T-cell (primary cell): Measurements from ENCODE around the gene CUL2. TPM values are rescaled to one million over a fixed set of nuclear protein-coding genes. Genes with fewer than 3 reads are reported as not detected.

ENCODE experiments used
- ATAC-seq, 4 experiments: fragments of 200-7000 bp in 3 of 4; fragments of 150-1000 bp in 1 of 4; cut with Tn5 transposase; replicated peaks in 1 of 4; 1 replicate in 3 of 4; 2 replicates in 1 of 4; pipeline ENCODE4 v1.10.0; 2021; ENCODE audit warnings: moderate library complexity in 3 of 4, mild to moderate bottlenecking in 2 of 4, moderate number of reproducible peaks in 1 of 4
- CTCF ChIA-PET, 2 donors: fragments of 300-600 bp; sonication (Branson Sonifier 250); formaldehyde crosslinking; loops; one replicate each; lab custom pipeline; 2022; ENCODE audit warnings: antibody characterized with exemption in 2 of 2; lab: Charles Lee
- POLR2A ChIA-PET, 2 donors: fragments of 300-600 bp; sonication (Branson Sonifier 250); formaldehyde crosslinking; loops; one replicate each; lab custom pipeline; 2022; ENCODE audit warnings: antibody characterized with exemption in 2 of 2; lab: Charles Lee
- DNase-seq, 35 experiments: peaks; one replicate each; pipeline versions ENCODE4 v3.0.0 to v3.0.0-alpha.2; 2013 to 2023
- H3K27ac ChIP-seq: one replicate; pipeline ENCODE4 v1.5.1; 2013; ENCODE audit warnings: low read length
- H3K27me3 ChIP-seq, 2 experiments: replicated peaks in 1 of 2; 1 replicate in 1 of 2; 2 replicates in 1 of 2; pipeline versions ENCODE4 v1.6.1 to v1.7.0; 2013; ENCODE audit warnings: low read length in 1 of 2, mixed read lengths in 1 of 2; ENCODE audit not compliant: control insufficient read depth in 2 of 2, insufficient read depth in 2 of 2; ENCODE audit errors: extremely low read depth in 1 of 2
- H3K36me3 ChIP-seq, 2 donors: 1 replicate in 1 of 2; 2 replicates in 1 of 2; pipeline versions ENCODE4 v1.6.1 to v1.7.0; 2013; ENCODE audit warnings: low read length in 1 of 2; ENCODE audit not compliant: control insufficient read depth in 2 of 2, insufficient read depth in 1 of 2; ENCODE audit errors: extremely low read depth in 1 of 2
- H3K4me1 ChIP-seq, 2 experiments: 1 replicate in 1 of 2; 2 replicates in 1 of 2; pipeline versions ENCODE4 v1.6.1 to v1.7.0; 2013; ENCODE audit warnings: low read length in 2 of 2, mixed read lengths in 1 of 2; ENCODE audit not compliant: insufficient read depth in 2 of 2, control insufficient read depth in 1 of 2; ENCODE audit errors: extremely low read depth in 1 of 2
- H3K4me3 ChIP-seq, 2 donors: 1 replicate in 1 of 2; 2 replicates in 1 of 2; pipeline versions ENCODE4 v1.5.1 to v1.7.0; 2013; ENCODE audit warnings: mild to moderate bottlenecking in 2 of 2, low read length in 1 of 2, moderate library complexity in 1 of 2; ENCODE audit not compliant: control insufficient read depth in 1 of 2; ENCODE audit errors: extremely low read depth in 1 of 2
- H3K9me3 ChIP-seq: 2 replicates; pipeline ENCODE4 v1.7.0; 2013
- H3K27ac Mint-ChIP-seq, 2 donors: one replicate each; pipeline ENCODE4 v1.8.0; 2020 to 2021; ENCODE audit warnings: mild to moderate bottlenecking in 2 of 2, mixed read lengths in 2 of 2
- H3K27me3 Mint-ChIP-seq, 2 donors: one replicate each; pipeline ENCODE4 v1.8.0; 2021 to 2022; ENCODE audit warnings: mixed read lengths in 2 of 2
- H3K36me3 Mint-ChIP-seq: one replicate; pipeline ENCODE4 v1.8.0; 2021; ENCODE audit warnings: mixed read lengths
- H3K4me1 Mint-ChIP-seq, 3 donors: one replicate each; pipeline ENCODE4 v1.8.0; 2020 to 2022; ENCODE audit warnings: mixed read lengths in 3 of 3, mild to moderate bottlenecking in 1 of 3
- H3K4me3 Mint-ChIP-seq, 3 donors: one replicate each; pipeline ENCODE4 v1.8.0; 2020 to 2022; ENCODE audit warnings: mild to moderate bottlenecking in 3 of 3, mixed read lengths in 3 of 3, moderate library complexity in 3 of 3
- H3K9me3 Mint-ChIP-seq, 3 donors: one replicate each; pipeline ENCODE4 v1.8.0; 2020 to 2022; ENCODE audit warnings: mixed read lengths in 3 of 3
- WGBS: methylation state at CpG from one replicate; pipeline ENCODE4 v1.1.5; 2013; ENCODE audit warnings: missing lambda C conversion rate; ENCODE audit not compliant: insufficient coverage; 5-methylcytosine and 5-hydroxymethylcytosine counted together
- total RNA-seq, 35 experiments: library from RNA in 6 of 35; stranded (reverse) in 6 of 35; fragments of 120-200 nt in 1 of 35; gene quantifications; one replicate each; pipeline versions ENCODE4 v1.2.1 to v1.2.4 and lab custom pipeline; 2013 to 2026

Gene CUL2
- total RNA-seq, 5 donors from 2014 or later (not counting 1 experiment from before 2014, with no cell fraction given): 29.5 to 35.6 (median 31.2) TPM

DNA sequence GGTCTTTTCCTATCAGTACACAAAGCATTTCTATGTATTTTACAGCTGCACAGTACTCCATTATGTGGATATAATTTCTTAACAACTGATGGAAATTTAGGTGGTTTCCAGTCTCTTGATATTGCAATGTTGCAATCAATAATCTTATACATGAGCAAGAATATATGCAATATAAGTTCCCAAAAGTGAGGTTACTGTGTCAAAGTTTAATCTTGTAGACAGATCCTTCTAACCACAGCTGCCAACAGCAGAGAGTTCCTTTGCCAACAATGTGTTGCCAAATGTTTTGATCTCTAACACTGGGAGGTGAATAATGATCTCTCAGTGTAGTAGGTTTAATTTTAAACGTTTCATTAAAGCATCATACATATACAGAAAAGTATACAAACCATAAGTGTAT, 54.5 kb downstream of the CUL2 start:
- Histone ChIP-seq H3K9me3 (no peaks in the 10 kb centered on the region), H3K4me3 (no peak overlapping the region), H3K36me3 (peaks cover 0 to 51% of the 10 kb centered on the region in 2 donors), H3K27ac (no peak overlapping the region), H3K4me1 (no peaks in the 10 kb centered on the region), H3K27me3 (no peaks in the 10 kb centered on the region)
- peak overlapping the region in 1 of 2 donors; percentile 9 for H3K27ac Mint-ChIP-seq
- ATAC-seq (no peak), DNase-seq (no peak)
- no peaks in the 10 kb centered on the region for H3K9me3 Mint-ChIP-seq
- no peaks in the 10 kb centered on the region for H3K27me3 Mint-ChIP-seq
- H3K36me3 Mint-ChIP-seq: peaks cover 44% of the 10 kb centered on the region
- POLR2A ChIA-PET: no interaction called here
- CTCF ChIA-PET: interaction anchor here (0.6 kb wide), 2 partner anchors 13 to 90 kb away, joined by 5 to 6 read pairs; no protein-coding TSS in a partner anchor
- H3K4me3 Mint-ChIP-seq: no peak overlapping the region
- WGBS: no CpG with 5 or more reads among the region's 1 CpG
- H3K4me1 Mint-ChIP-seq: peaks cover 0 to 14% (median 5%) of the 10 kb centered on the region in 3 donors

DNA sequence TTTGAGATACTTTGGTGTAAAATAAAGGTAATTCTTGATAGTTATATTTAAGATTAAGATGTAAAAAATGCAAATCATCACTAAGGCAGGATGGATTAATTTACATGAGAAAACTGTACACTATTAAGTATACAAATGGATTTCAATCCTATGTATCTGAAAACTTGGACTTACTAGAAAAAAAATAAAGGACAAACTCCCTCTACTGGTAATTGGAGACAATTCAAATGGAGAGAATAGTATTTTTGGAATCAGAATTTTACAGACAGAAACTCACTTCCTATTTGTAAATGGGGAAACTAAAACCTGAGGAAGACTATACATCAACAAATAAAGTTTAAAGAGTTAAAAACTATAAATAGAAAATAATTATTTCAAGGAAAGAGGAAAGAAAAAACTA, 62.6 kb downstream of the CUL2 start:
- Mint-ChIP-seq H3K27ac (no peak overlapping the region), H3K9me3 (no peaks in the 10 kb centered on the region), H3K36me3 (peaks cover 31% of the 10 kb centered on the region), H3K4me3 (no peak overlapping the region), H3K4me1 (no peaks in the 10 kb centered on the region), H3K27me3 (no peaks in the 10 kb centered on the region)
- CTCF ChIA-PET: interaction anchor here (0.6 to 2.5 kb wide), 4 partner anchors 9 to 33 kb away, joined by 3 to 7 read pairs (median 4); no protein-coding TSS in a partner anchor
- ATAC-seq: no peak
- Histone ChIP-seq H3K4me3 (no peak overlapping the region), H3K9me3 (no peaks in the 10 kb centered on the region), H3K36me3 (peaks cover 13 to 39% of the 10 kb centered on the region in 2 donors), H3K27me3 (no peaks in the 10 kb centered on the region), H3K4me1 (no peaks in the 10 kb centered on the region), H3K27ac (no peak overlapping the region)
- no peak for DNase-seq
- POLR2A ChIA-PET: interaction anchor here in 1 of 2 donors (0.5 kb wide), 1 partner anchor 9 kb away, joined by 4 read pairs; no protein-coding TSS in a partner anchor

DNA sequence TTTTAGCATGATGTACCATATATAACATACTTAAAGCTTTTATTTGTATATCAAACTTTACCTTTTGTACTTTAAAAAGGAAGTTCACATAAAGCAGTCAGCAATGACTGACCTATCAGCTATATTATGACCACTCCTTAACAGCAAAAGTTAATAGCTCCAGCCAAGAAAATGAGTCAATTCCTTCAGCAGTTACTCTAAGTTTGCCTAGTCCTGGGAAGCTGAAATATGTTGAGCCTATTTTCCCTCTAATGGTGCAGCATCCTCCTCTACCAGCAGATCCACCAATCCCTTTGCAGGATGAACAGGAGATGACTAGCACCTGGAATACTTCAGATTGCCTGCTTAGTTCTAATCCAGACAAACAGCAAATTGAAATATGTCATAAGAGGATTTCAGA, 64.2 kb downstream of the CUL2 start:
- H3K36me3 ChIP-seq: peaks cover 13 to 37% of the 10 kb centered on the region in 2 donors
- ATAC-seq (no peak), DNase-seq (no peak)
- no peak overlapping the region for H3K4me3 ChIP-seq
- Mint-ChIP-seq H3K36me3 (peaks cover 34% of the 10 kb centered on the region), H3K4me3 (no peak overlapping the region), H3K27ac (peak overlapping the region; percentile 1 to 22), H3K4me1 (no peaks in the 10 kb centered on the region), H3K27me3 (no peaks in the 10 kb centered on the region), H3K9me3 (no peaks in the 10 kb centered on the region)
- ChIA-PET POLR2A (no interaction called here), CTCF (interaction anchor here (0.9 to 2.5 kb wide), 3 partner anchors 30 to 31 kb away, joined by 3 to 7 read pairs (median 5); no protein-coding TSS in a partner anchor)
- no peaks in the 10 kb centered on the region for H3K27me3 ChIP-seq
- H3K27ac ChIP-seq: no peak overlapping the region
- H3K9me3 ChIP-seq: no peaks in the 10 kb centered on the region
- H3K4me1 ChIP-seq: no peaks in the 10 kb centered on the region

DNA sequence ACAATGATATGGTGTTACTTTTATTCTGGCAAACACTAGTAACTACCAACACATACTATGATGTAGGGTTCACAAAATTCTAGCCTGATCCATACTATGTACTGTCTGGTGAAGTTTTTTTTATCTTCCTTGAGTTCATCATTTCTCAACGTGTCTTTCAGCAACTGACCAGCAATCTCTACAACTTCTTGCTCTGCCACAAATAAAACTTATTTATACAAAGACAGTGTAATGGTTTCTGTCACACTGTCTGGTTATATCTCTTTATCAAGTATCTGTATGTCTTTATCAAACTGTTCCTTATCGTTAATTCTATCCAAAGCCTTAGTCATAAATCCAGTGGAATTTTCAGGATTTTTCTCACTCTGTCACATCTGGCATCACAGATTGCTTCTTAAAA, 69.7 kb downstream of the CUL2 start:
- no peak overlapping the region for H3K4me3 Mint-ChIP-seq
- Histone ChIP-seq H3K9me3 (no peaks in the 10 kb centered on the region), H3K4me3 (no peak overlapping the region), H3K4me1 (no peaks in the 10 kb centered on the region), H3K27me3 (no peaks in the 10 kb centered on the region), H3K36me3 (peaks cover 4 to 29% of the 10 kb centered on the region in 2 donors), H3K27ac (no peak overlapping the region)
- ATAC-seq (no peak), DNase-seq (no peak)
- WGBS: 86% methylated on average over 1 of the region's 2 CpGs
- ChIA-PET POLR2A (no interaction called here), CTCF (interaction anchor here in 1 of 2 donors (0.6 kb wide), 1 partner anchor 66 kb away, joined by 5 read pairs; no protein-coding TSS in a partner anchor)
- H3K9me3 Mint-ChIP-seq: no peaks in the 10 kb centered on the region
- peaks cover 38% of the 10 kb centered on the region for H3K36me3 Mint-ChIP-seq
- no peaks in the 10 kb centered on the region for H3K27me3 Mint-ChIP-seq
- peak overlapping the region in 1 of 2 donors; percentile 48 for H3K27ac Mint-ChIP-seq
- H3K4me1 Mint-ChIP-seq: peaks cover 0 to 10% (median 8%) of the 10 kb centered on the region in 3 donors

DNA sequence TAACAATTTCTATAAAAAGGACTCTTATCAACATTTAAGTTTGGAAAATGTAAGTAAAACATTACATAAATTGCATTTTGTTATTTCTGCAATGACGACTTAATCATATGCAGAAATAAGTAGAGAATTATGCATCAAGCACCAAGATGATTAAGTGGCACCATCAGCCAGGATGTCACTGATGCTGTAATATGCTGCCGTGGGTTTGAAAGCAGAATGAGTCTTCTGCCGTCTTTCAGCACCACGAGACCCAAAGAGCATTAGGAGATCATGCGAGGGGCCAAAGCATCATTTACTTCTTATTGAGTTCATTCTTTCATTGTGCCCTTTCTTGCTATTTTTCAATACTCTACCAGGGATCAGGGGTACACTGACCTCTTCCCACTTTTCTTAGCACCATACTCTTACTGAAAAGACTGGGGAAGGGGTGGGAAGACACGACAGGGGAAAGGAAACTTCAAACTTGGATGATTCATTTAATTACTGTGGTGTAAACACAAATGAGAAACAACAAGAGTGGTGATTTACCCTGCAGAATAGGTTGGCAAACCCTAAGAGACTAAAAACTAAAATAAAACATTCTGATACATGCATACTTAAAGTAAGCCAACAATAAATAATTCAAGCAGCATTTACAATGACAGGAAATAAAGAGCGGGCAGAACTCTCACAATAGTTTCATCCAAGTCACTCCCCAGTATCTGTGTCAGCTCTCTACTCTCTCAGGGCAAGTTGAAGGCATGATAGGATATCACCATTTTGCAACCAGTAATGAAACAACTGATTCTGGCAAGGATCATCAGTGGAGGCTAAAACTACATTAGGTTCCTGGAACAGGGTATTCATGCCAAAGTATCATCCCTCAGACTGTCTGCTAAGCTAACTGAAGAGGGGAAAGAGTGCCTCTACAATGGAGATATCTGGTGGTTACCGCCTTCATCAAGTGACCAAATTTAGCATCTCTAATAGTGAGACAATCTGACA, 70.8 kb downstream of the CUL2 start:
- ChIA-PET CTCF (interaction anchor here (0.6 to 1.5 kb wide), 4 partner anchors 8 to 728 kb away, joined by 3 to 11 read pairs (median 4); no protein-coding TSS in a partner anchor), POLR2A (interaction anchor here in 1 of 2 donors (0.6 kb wide), 1 partner anchor 8 kb away, joined by 4 read pairs; no protein-coding TSS in a partner anchor)
- Histone ChIP-seq H3K36me3 (peaks cover 11 to 32% of the 10 kb centered on the region in 2 donors), H3K9me3 (no peaks in the 10 kb centered on the region), H3K4me1 (no peaks in the 10 kb centered on the region), H3K27ac (no peak overlapping the region), H3K27me3 (no peaks in the 10 kb centered on the region), H3K4me3 (no peak overlapping the region)
- ATAC-seq: no peak
- Mint-ChIP-seq H3K36me3 (peaks cover 35% of the 10 kb centered on the region), H3K27ac (peak overlapping the region; percentile 12 to 66), H3K27me3 (no peaks in the 10 kb centered on the region), H3K4me1 (peaks cover 0 to 10% (median 8%) of the 10 kb centered on the region in 3 donors), H3K9me3 (no peaks in the 10 kb centered on the region), H3K4me3 (no peak overlapping the region)
- WGBS: 62% methylated on average over 4 of the region's 8 CpGs
- DNase-seq: no peak

DNA sequence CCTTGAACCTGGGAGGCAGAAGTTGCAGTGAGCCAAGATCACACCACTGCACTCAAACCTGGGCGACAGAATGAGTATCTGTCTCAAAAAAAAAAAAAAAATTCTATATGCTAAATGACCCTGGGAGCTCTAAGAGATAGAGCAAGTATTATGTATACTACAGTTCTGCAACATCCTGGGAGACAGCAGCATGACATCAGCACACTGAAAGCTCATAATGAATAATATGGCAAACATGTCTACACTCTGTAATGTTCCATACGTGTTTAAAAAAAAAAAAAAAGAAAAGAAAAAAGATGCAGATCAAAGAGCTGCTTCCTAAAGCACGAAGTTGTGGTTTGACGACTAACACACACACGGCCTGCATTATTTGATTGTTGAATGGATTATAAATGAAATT, 72.5 kb downstream of the CUL2 start:
- H3K27me3 ChIP-seq: no peaks in the 10 kb centered on the region
- whole genome bisulfite sequencing: 44% methylated on average over 3 of the region's 5 CpGs
- peaks cover 6 to 32% of the 10 kb centered on the region in 2 donors for H3K36me3 ChIP-seq
- H3K4me3 ChIP-seq: no peak overlapping the region
- H3K27ac Mint-ChIP-seq: no peak overlapping the region
- H3K4me1 ChIP-seq: peaks cover 4 to 6% of the 10 kb centered on the region in 2 experiments
- CTCF ChIA-PET: interaction anchor here (0.6 to 1.5 kb wide), 3 partner anchors 23 to 202 kb away, joined by 3 to 11 read pairs (median 4); no protein-coding TSS in a partner anchor
- peaks cover 35% of the 10 kb centered on the region for H3K36me3 Mint-ChIP-seq
- peak in 1 of 4 experiments; percentile 35 for ATAC-seq
- no peaks in the 10 kb centered on the region for H3K9me3 ChIP-seq
- no peak for DNase-seq
- H3K4me1 Mint-ChIP-seq: peaks cover 6 to 14% (median 12%) of the 10 kb centered on the region in 3 donors
- H3K4me3 Mint-ChIP-seq: no peak overlapping the region
- POLR2A ChIA-PET: interaction anchor here in 1 of 2 donors (0.7 kb wide), 1 partner anchor 15 kb away, joined by 6 read pairs; no protein-coding TSS in a partner anchor
- H3K9me3 Mint-ChIP-seq: no peaks in the 10 kb centered on the region
- no peaks in the 10 kb centered on the region for H3K27me3 Mint-ChIP-seq
- no peak overlapping the region for H3K27ac ChIP-seq
